GM12878 (cell line): ENCODE measurements around the gene AMELX. TPM values are rescaled to one million over a fixed set of nuclear protein-coding genes. Genes with fewer than 3 reads are reported as not detected.

Source experiments
- ATAC-seq: fragments of 200-7000 bp; cut with Tn5 transposase; 3 replicates; pipeline ENCODE4 v1.9.1; 2020; ENCODE audit warnings: mild to moderate bottlenecking, moderate library complexity
- BruUV-seq: library from RNA; stranded (reverse); fragments of 400-500 nt; replicated peaks from 2 replicates; lab custom pipeline; 2021; lab: Mats Ljungman, UMichigan
- CTCF ChIA-PET: fragments of 300-600 bp; sonication (Branson Sonifier 250); formaldehyde crosslinking; extraction: SDS; loops from one replicate; lab custom pipeline; 2021; ENCODE audit warnings: inconsistent platforms; lab: Yijun Ruan, JAX
- POLR2A ChIA-PET: fragments of 350-600 bp; formaldehyde crosslinking; extraction: SDS; loops from one replicate; lab custom pipeline; 2021; ENCODE audit warnings: inconsistent platforms; lab: Charles Lee
- RAD21 ChIA-PET: fragments of 300-600 bp; sonication (Branson Sonifier 250); formaldehyde crosslinking; loops from one replicate; lab custom pipeline; 2023; ENCODE audit warnings: antibody characterized with exemption; ENCODE audit not compliant: unreplicated experiment; lab: Charles Lee
- SMC1A ChIA-PET: fragments of 300-600 bp; sonication (Branson Sonifier 250); formaldehyde crosslinking; loops from one replicate; lab custom pipeline; 2023; ENCODE audit not compliant: unreplicated experiment, uncharacterized antibody; lab: Charles Lee
- DNase-seq: peaks from one replicate; pipeline ENCODE4 v3.0.0-alpha.2; 2011; ENCODE audit warnings: low read depth, low spot score
- FAIRE-seq: peaks from 3 replicates; lab custom pipeline; 2011; peaks lifted over from hg19 to GRCh38; lab: Jason Lieb, UNC
- H2AFZ ChIP-seq: 2 replicates; pipeline ENCODE4 v1.6.0; 2011; ENCODE audit warnings: low read depth, low read length, control low read depth; ENCODE audit not compliant: control insufficient read depth
- H3K27ac ChIP-seq: 2 replicates; pipeline ENCODE4 v1.5.1; 2011; ENCODE audit warnings: control low read depth; ENCODE audit not compliant: control insufficient read depth, insufficient read depth
- H3K27me3 ChIP-seq, 2 experiments: replicated peaks in 1 of 2; 2 replicates each; pipeline versions ENCODE4 v1.6.0 to v1.6.1; 2011; ENCODE audit warnings: low read length in 1 of 2; ENCODE audit not compliant: control insufficient read depth in 2 of 2, insufficient read depth in 2 of 2
- H3K36me3 ChIP-seq, 2 experiments: 2 replicates each; pipeline ENCODE4 v1.5.1; 2011; ENCODE audit warnings: low read length in 1 of 2; ENCODE audit not compliant: control insufficient read depth in 2 of 2, insufficient read depth in 2 of 2
- H3K4me1 ChIP-seq: 2 replicates; pipeline ENCODE4 v1.6.1; 2011; ENCODE audit warnings: mild to moderate bottlenecking, low read length, moderate library complexity, mixed read lengths; ENCODE audit not compliant: control insufficient read depth, insufficient read depth
- H3K4me2 ChIP-seq: 2 replicates; pipeline ENCODE4 v1.6.0; 2011; ENCODE audit warnings: control low read depth; ENCODE audit not compliant: control insufficient read depth, insufficient read depth
- H3K4me3 ChIP-seq: fragments of 200-600 bp; sonication (generic); 2 replicates; pipeline ENCODE4 v1.5.1; 2016
- H3K79me2 ChIP-seq: 2 replicates; pipeline ENCODE4 v1.6.0; 2011; ENCODE audit warnings: low read length; ENCODE audit not compliant: control insufficient read depth, insufficient read depth
- H3K9ac ChIP-seq: 2 replicates; pipeline ENCODE4 v1.8.0; 2011; ENCODE audit warnings: low read length, control low read depth, mixed read lengths; ENCODE audit not compliant: control insufficient read depth, insufficient read depth
- H3K9me3 ChIP-seq: replicated peaks from 3 replicates; pipeline ENCODE4 v1.5.1; 2011; ENCODE audit warnings: mild to moderate bottlenecking, low read length; ENCODE audit not compliant: control insufficient read depth, insufficient read depth
- H4K20me1 ChIP-seq: 2 replicates; pipeline ENCODE4 v1.6.0; 2011; ENCODE audit not compliant: control insufficient read depth, insufficient read depth
- BRCA1 ChIP-seq: IDR thresholded peaks from 2 replicates; pipeline ENCODE4 v1.6.1; 2011; ENCODE audit warnings: low read depth, low read length, improper control_type of control experiment
- E2F4 ChIP-seq: IDR thresholded peaks from 2 replicates; pipeline ENCODE4 v1.6.1; 2012; ENCODE audit warnings: low read depth, low read length, improper control_type of control experiment
- IKZF1 ChIP-seq: fragments of 450-650 bp; conservative IDR thresholded peaks from 2 replicates; pipeline ENCODE4 v1.6.1; 2017; ENCODE audit warnings: antibody characterized with exemption, mild to moderate bottlenecking
- IRF5 ChIP-seq: fragments of 450-650 bp; IDR thresholded peaks from 2 replicates; pipeline ENCODE4 v1.6.1; 2017; ENCODE audit warnings: borderline replicate concordance
- MTA2 ChIP-seq: fragments of 450-650 bp; IDR thresholded peaks from 2 replicates; pipeline ENCODE4 v1.6.1; 2016; ENCODE audit warnings: low read depth, mild to moderate bottlenecking, moderate library complexity
- PAX5 ChIP-seq: IDR thresholded peaks from 2 replicates; pipeline ENCODE4 v1.6.1; 2011; ENCODE audit warnings: low read depth, low read length, borderline replicate concordance
- SMAD1 ChIP-seq: fragments of 450-650 bp; IDR thresholded peaks from 2 replicates; pipeline ENCODE4 v1.6.1; 2018; ENCODE audit warnings: mild to moderate bottlenecking, low read depth; ENCODE audit not compliant: partially characterized antibody
- SREBF2 ChIP-seq: IDR thresholded peaks from 2 replicates; pipeline ENCODE4 v1.6.1; 2012; ENCODE audit warnings: mild to moderate bottlenecking, low read length
- WGBS: methylation state at CpG from one replicate; pipeline ENCODE4 v1.1.6; 2016; ENCODE audit warnings: low lambda C conversion rate; ENCODE audit not compliant: insufficient replicate concordance, insufficient coverage; ENCODE audit errors: missing lambda C conversion rate; 5-methylcytosine and 5-hydroxymethylcytosine counted together
- in situ Hi-C: fragments of 300-500 bp; cut with MboI; formaldehyde crosslinking; loops from 9 replicates; pipeline ENCODE4 v1.14.3; 2018; ENCODE audit warnings: mixed read lengths
- intact Hi-C: fragments of 100-400 bp; cut with micrococcal nuclease; formaldehyde crosslinking; loops from one replicate; pipeline ENCODE4 v1.14.2; 2022; ENCODE audit not compliant: unreplicated experiment
- polyA plus RNA-seq, 11 experiments: library from polyadenylated mRNA; depleted of rRNA in 4 of 11; unstranded in 6 of 11; stranded (reverse) in 5 of 11; fragments of >200 nt; fragmentation: Nextera tagmentation in 4 of 11; fragmentation: Illumina TruSeq in 1 of 11; extraction: Ambion mirVana in 4 of 11; extraction: Trizol in 1 of 11; gene quantifications; 1 replicate in 1 of 11; 2 replicates in 10 of 11; pipeline versions ENCODE4 v1.2.1 to v1.2.3, GENCODE V29; 2011 to 2016; ENCODE audit warnings: inconsistent platforms in 2 of 11, missing spikeins in 2 of 11, low read depth in 1 of 11
- total RNA-seq, 4 experiments: library from RNA; depleted of rRNA in 3 of 4; stranded (reverse); fragments of >200 nt in 3 of 4; fragmentation: Illumina TruSeq in 1 of 4; extraction: Trizol in 1 of 4; gene quantifications; 2 replicates each; pipeline versions ENCODE4 v1.2.1 to v1.2.3, GENCODE V29; 2013 to 2021

AMELX gene
- total and polyA plus RNA-seq, 10 of the 15 experiments (the other 5 are each of a cell fraction or from before 2014, with no cell fraction given), result not detected

- H3K79me2 ChIP-seq, result no peaks in the 10 kb centered on the region
- SMC1A ChIA-PET, result no interaction called here
These were observed 20.4 kb upstream of the AMELX start for GRCh38 chrX:11272863-11273262.

More at GRCh38 chrX:11272863-11273262, 20.4 kb upstream of the AMELX start:
- H3K27me3 ChIP-seq, result no peaks in the 10 kb centered on the region; a peak in 2 of 4 replicates
- no peaks in the 10 kb centered on the region for H3K9me3 ChIP-seq
- no peaks in the 10 kb centered on the region for H3K4me1 ChIP-seq
- intact Hi-C loops, result no loop called here
- BruUV-seq, result no TSS peak
- H2AFZ ChIP-seq, result no peak overlapping the region
- no peaks in the 10 kb centered on the region for H3K36me3 ChIP-seq
- ChIA-PET RAD21 (no interaction called here), CTCF (no interaction called here), POLR2A (no interaction called here)
- no peak for FAIRE-seq
- no peaks in the 10 kb centered on the region for H4K20me1 ChIP-seq
- H3K4me2 ChIP-seq, result no peak overlapping the region
- H3K27ac ChIP-seq, result no peak overlapping the region
- H3K4me3 ChIP-seq, result no peak overlapping the region
- no peak overlapping the region for H3K9ac ChIP-seq
- WGBS, result 15% methylated on average over 5 of the region's 5 CpGs
- in situ Hi-C loops, result no loop called here
- TF ChIP-seq E2F4 (no peak), IRF5 (no peak), PAX5 (no peak), BRCA1 (no peak), IKZF1 (no peak), MTA2 (no peak), SMAD1 (no peak), SREBF2 (no peak)
- TF ChIP-seq, all 136 proteins: peak for 0
- ATAC-seq, result no peak
- DNase-seq, result no peak
